ENCODE results near the gene HIVEP3. TPM values are rescaled to one million over a fixed set of nuclear protein-coding genes. Genes with fewer than 3 reads are reported as not detected.

HIVEP3 gene
- total RNA-seq, 2 donors from 2014 or later = 2.3 to 12.8 TPM

GRCh38 chr1:41823471-41823870 lies 95.3 kb downstream of the HIVEP3 start:
- TF ChIP-seq CTCF (IDR thresholded peaks at IDR 0.05) = no peak
- DNase-seq (ENCODE audit: low spot score) (no peak), ATAC-seq (ENCODE audit: insufficient number of reproducible peaks, low FRiP score, low read depth) (no peak)
- H3K9me3 ChIP-seq = no peaks in the 10 kb centered on the region
- no peaks in the 10 kb centered on the region for H3K27me3 ChIP-seq (replicated peaks; ENCODE audit: insufficient read depth)
- no peaks in the 10 kb centered on the region for H3K36me3 ChIP-seq
- no peak overlapping the region for H3K4me3 ChIP-seq
- peak overlapping the region; percentile 7 to 65 for H3K27ac ChIP-seq
- peaks cover 20 to 29% of the 10 kb centered on the region in 2 donors for H3K4me1 ChIP-seq (ENCODE audit: control insufficient read depth in 1 of 2, low read depth in 2 of 2)

GRCh38 chr1:41822866-41823265 lies 95.9 kb downstream of the HIVEP3 start:
- DNase-seq (ENCODE audit: low spot score) (no peak), ATAC-seq (ENCODE audit: insufficient number of reproducible peaks, low FRiP score, low read depth) (no peak)
- Histone ChIP-seq H3K4me3 (no peak overlapping the region), H3K27me3 (replicated peaks; ENCODE audit: insufficient read depth) (no peaks in the 10 kb centered on the region), H3K9me3 (no peaks in the 10 kb centered on the region), H3K4me1 (ENCODE audit: control insufficient read depth in 1 of 2, low read depth in 2 of 2) (peaks cover 15 to 23% of the 10 kb centered on the region in 2 donors), H3K36me3 (no peaks in the 10 kb centered on the region), H3K27ac (no peak overlapping the region)
- no peak for TF ChIP-seq CTCF (IDR thresholded peaks at IDR 0.05)

GRCh38 chr1:41819843-41820242 lies 98.9 kb downstream of the HIVEP3 start:
- H3K27ac ChIP-seq = no peak overlapping the region
- peaks cover 11 to 17% of the 10 kb centered on the region in 2 donors for H3K4me1 ChIP-seq (ENCODE audit: control insufficient read depth in 1 of 2, low read depth in 2 of 2)
- no peaks in the 10 kb centered on the region for H3K9me3 ChIP-seq
- H3K36me3 ChIP-seq = no peaks in the 10 kb centered on the region
- H3K4me3 ChIP-seq = no peak overlapping the region
- no peak for ATAC-seq (ENCODE audit: insufficient number of reproducible peaks, low FRiP score, low read depth)
- no peaks in the 10 kb centered on the region for H3K27me3 ChIP-seq (replicated peaks; ENCODE audit: insufficient read depth)
- TF ChIP-seq CTCF (IDR thresholded peaks at IDR 0.05) = no peak
- DNase-seq (ENCODE audit: low spot score) = no peak

- Histone ChIP-seq H3K9me3 (no peaks in the 10 kb centered on the region), H3K4me1 (ENCODE audit: control insufficient read depth in 1 of 2, low read depth in 2 of 2) (peaks cover 8 to 22% of the 10 kb centered on the region in 2 donors), H3K27me3 (replicated peaks; ENCODE audit: insufficient read depth) (no peaks in the 10 kb centered on the region), H3K4me3 (no peak overlapping the region), H3K36me3 (no peaks in the 10 kb centered on the region), H3K27ac (no peak overlapping the region)
- DNase-seq (ENCODE audit: low spot score) (no peak), ATAC-seq (ENCODE audit: insufficient number of reproducible peaks, low FRiP score, low read depth) (no peak)
- TF ChIP-seq CTCF (IDR thresholded peaks at IDR 0.05) = no peak
These were observed 99.7 kb downstream of the HIVEP3 start for GRCh38 chr1:41819069-41819468.

- H3K27ac ChIP-seq = no peak overlapping the region
- peaks cover 0 to 26% of the 10 kb centered on the region in 2 donors for H3K4me1 ChIP-seq (ENCODE audit: control insufficient read depth in 1 of 2, low read depth in 2 of 2)
- no peak for DNase-seq (ENCODE audit: low spot score)
- ATAC-seq (ENCODE audit: insufficient number of reproducible peaks, low FRiP score, low read depth) = no peak
- no peak for TF ChIP-seq CTCF (IDR thresholded peaks at IDR 0.05)
- H3K36me3 ChIP-seq = no peaks in the 10 kb centered on the region
- H3K4me3 ChIP-seq = no peak overlapping the region
- H3K9me3 ChIP-seq = no peaks in the 10 kb centered on the region
- no peaks in the 10 kb centered on the region for H3K27me3 ChIP-seq (replicated peaks; ENCODE audit: insufficient read depth)
These were observed 102.7 kb downstream of the HIVEP3 start for GRCh38 chr1:41816061-41816460.
